ENCODE measurements around the gene CEP57L1. TPM values are rescaled to one million over a fixed set of nuclear protein-coding genes. Genes with fewer than 3 reads are reported as not detected.

The CEP57L1 gene
- 18.2 and 18.9 TPM in 2 replicates for polyA plus RNA-seq (2013)

DNA sequence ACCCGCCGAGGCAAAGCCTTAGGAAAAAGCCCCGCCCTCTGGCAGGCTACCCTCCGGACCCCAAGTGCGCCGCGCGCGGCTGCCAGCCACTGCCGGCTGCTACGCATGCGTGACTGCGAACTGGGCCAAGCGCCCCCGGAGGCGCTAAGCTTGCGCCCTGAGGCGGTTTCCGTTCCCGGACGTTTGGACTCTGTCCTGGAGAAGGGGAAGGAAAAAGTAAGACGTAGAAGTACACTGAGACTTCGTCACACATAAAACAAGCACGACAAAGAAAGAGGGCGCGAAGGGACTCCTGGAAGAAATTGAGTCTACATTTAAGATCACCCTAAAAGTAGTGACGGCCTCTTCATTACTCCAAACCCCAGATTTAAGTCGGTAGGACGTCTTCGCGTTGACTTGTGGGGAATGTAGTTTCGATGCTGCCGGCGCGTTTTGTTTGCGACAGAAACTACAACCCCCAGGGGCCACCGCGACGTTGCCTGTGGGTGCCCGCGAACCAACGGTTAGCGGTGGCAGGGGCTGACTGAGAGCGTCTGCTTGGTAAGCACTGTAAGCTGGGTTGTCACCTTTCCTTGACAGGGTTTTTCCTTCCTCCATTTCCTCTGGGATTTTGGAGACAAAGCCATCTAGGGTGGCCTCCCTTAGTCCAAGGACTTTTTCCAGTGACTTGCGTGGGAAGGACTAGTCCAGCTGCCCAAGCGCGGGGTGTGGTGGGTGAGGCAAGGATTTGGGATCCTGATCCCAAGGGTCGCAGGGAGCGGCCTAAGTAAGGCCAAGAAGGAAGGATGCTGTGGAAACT is at the start of gene CEP57L1:
CEP57L1 (plus strand) TSS at position 472 of the 799 bp plus-strand sequence. CDS start 49,715 bp downstream, outside the sequence.
- peak within 1 kb of the TSS; percentile 68 for H3K18ac ChIP-seq (ENCODE audit: low read length)
- peaks cover 4% of the 10 kb centered on the region for H3K79me2 ChIP-seq (ENCODE audit: control insufficient read depth, insufficient read depth, low read length, poor library complexity)
- peak within 1 kb of the TSS; percentile 97 for H3K27ac ChIP-seq (ENCODE audit: low read depth, low read length)
- no peaks in the 10 kb centered on the region for H3K9me3 ChIP-seq (ENCODE audit: insufficient read depth, low read depth, low read length)
- H2BK5ac ChIP-seq (ENCODE audit: low read depth, low read length, poor library complexity): peak within 1 kb of the TSS; percentile 79
- H2BK12ac ChIP-seq (ENCODE audit: low read length): no peak within 1 kb of the TSS
- H2AFZ ChIP-seq (ENCODE audit: insufficient read depth, low read length, poor library complexity): peak within 1 kb of the TSS; percentile 97
- H4K8ac ChIP-seq (ENCODE audit: low read depth, low read length): peak within 1 kb of the TSS; percentile 86
- peak; percentile 99 to 100 for DNase-seq
- peak within 1 kb of the TSS; percentile 88 for H4K91ac ChIP-seq (ENCODE audit: low read depth, low read length)
- no peaks in the 10 kb centered on the region for H3K27me3 ChIP-seq (ENCODE audit: insufficient read depth, low read length)
- peak within 1 kb of the TSS; percentile 80 for H3K14ac ChIP-seq (ENCODE audit: low read length)
- peak within 1 kb of the TSS; percentile 45 for H4K12ac ChIP-seq (ENCODE audit: low read depth, low read length)
- H3K36me3 ChIP-seq (ENCODE audit: control insufficient read depth in 1 of 2, insufficient read depth in 2 of 2, low read length in 2 of 2): no peaks in the 10 kb centered on the region
- H2BK120ac ChIP-seq (ENCODE audit: insufficient read depth, low read length, poor library complexity): peak within 1 kb of the TSS; percentile 78
- H3K23ac ChIP-seq (ENCODE audit: low read length): no peak within 1 kb of the TSS
- peaks cover 0 to 2% of the 10 kb centered on the region in 2 experiments for H3K4me1 ChIP-seq (ENCODE audit: control insufficient read depth in 1 of 2, insufficient read depth in 2 of 2, low read length in 2 of 2)
- peak within 1 kb of the TSS; percentile 88 for H3K9ac ChIP-seq (ENCODE audit: low read length)
- H3K79me1 ChIP-seq (ENCODE audit: low read length): peaks cover 8% of the 10 kb centered on the region
- no CpG with 5 or more reads among the region's 49 CpGs for WGBS (ENCODE audit: extremely low coverage, insufficient coverage, insufficient read length)
- peak within 1 kb of the TSS; percentile 30 for H3K4ac ChIP-seq (ENCODE audit: low read depth, low read length)
- H3K4me2 ChIP-seq (ENCODE audit: low read length): peak within 1 kb of the TSS; percentile 82
- H3K4me3 ChIP-seq (ENCODE audit: low read depth, low read length): peak within 1 kb of the TSS; percentile 83
- H2AK5ac ChIP-seq (ENCODE audit: low read length): no peak within 1 kb of the TSS

DNA sequence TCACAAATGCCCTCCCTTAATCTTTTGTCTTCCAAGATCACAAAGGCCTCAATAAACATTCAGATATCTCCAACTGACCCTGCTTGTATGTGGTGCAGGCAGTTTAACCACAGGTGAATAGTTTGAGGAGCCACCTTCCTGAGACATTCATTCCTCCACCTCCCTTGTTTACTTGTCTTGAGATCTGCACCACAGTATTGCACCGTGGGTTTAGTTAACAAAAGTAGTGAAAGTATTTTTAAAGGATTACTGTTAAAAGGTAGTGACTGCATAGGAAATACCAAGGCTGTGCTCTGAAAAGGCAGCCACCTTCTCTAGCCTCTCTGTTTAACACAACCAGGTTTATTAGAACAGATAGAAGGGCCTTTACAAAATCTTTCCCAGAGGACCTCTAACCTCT is 47.1 kb upstream of the CEP57L1 start:
- Histone ChIP-seq H4K12ac (ENCODE audit: low read depth, low read length) (no peak overlapping the region), H3K18ac (ENCODE audit: low read length) (no peak overlapping the region), H4K8ac (ENCODE audit: low read depth, low read length) (no peak overlapping the region), H3K9me3 (ENCODE audit: insufficient read depth, low read depth, low read length) (no peaks in the 10 kb centered on the region), H3K4me1 (ENCODE audit: control insufficient read depth in 1 of 2, insufficient read depth in 2 of 2, low read length in 2 of 2) (no peaks in the 10 kb centered on the region), H3K27me3 (ENCODE audit: insufficient read depth, low read length) (no peaks in the 10 kb centered on the region), H3K14ac (ENCODE audit: low read length) (no peak overlapping the region), H3K4me2 (ENCODE audit: low read length) (no peak overlapping the region), H4K91ac (ENCODE audit: low read depth, low read length) (no peak overlapping the region), H3K27ac (ENCODE audit: low read depth, low read length) (no peak overlapping the region), H2AK5ac (ENCODE audit: low read length) (no peak overlapping the region), H3K79me1 (ENCODE audit: low read length) (no peaks in the 10 kb centered on the region), H2BK120ac (ENCODE audit: insufficient read depth, low read length, poor library complexity) (no peak overlapping the region), H2AFZ (ENCODE audit: insufficient read depth, low read length, poor library complexity) (no peak overlapping the region), H3K79me2 (ENCODE audit: control insufficient read depth, insufficient read depth, low read length, poor library complexity) (no peaks in the 10 kb centered on the region), H3K23ac (ENCODE audit: low read length) (no peak overlapping the region), H3K4me3 (ENCODE audit: low read depth, low read length) (no peak overlapping the region), H3K9ac (ENCODE audit: low read length) (no peak overlapping the region), H2BK5ac (ENCODE audit: low read depth, low read length, poor library complexity) (no peak overlapping the region), H3K36me3 (ENCODE audit: control insufficient read depth in 1 of 2, insufficient read depth in 2 of 2, low read length in 2 of 2) (no peaks in the 10 kb centered on the region), H3K4ac (ENCODE audit: low read depth, low read length) (no peak overlapping the region), H2BK12ac (ENCODE audit: low read length) (no peak overlapping the region)
- no CpG with 5 or more reads among the region's 1 CpG for WGBS (ENCODE audit: extremely low coverage, insufficient coverage, insufficient read length)
- DNase-seq: no peak

DNA sequence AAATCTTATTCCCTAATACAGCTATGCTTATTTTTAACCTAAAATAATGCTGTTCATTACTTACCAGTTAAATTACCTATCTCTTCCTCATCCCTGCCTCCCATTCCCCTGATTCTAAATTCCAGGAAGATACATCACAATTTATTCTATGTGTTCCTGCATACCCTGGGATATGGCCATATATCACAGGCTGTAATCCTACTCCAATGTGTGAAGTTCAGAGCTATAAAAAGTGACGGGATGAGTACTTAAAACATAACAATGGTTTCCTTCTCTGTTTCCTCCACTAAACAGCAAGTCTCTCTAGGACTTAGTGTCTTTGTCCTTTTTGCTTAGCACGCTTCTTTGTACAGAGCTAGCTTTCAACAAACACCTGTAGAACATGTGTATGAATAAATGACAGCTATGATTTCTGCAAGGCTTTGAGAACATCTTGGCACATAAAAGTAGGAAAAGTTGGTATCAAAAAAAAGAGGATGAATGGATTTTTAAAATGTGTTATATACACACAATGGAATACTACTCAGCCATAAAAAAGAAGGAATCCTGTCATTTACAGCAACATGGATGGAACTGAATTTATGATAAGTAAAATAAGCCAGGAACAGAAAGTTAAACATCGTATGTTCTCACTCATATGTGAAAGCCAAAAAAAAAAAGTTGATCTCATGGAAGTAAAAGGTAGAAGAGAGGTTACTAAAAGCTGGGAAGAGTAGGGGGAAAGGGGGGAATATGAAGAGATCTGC is 46.5 kb upstream of the CEP57L1 start:
- Histone ChIP-seq H3K79me1 (ENCODE audit: low read length) (no peaks in the 10 kb centered on the region), H3K4me3 (ENCODE audit: low read depth, low read length) (no peak overlapping the region), H3K4me1 (ENCODE audit: control insufficient read depth in 1 of 2, insufficient read depth in 2 of 2, low read length in 2 of 2) (no peaks in the 10 kb centered on the region), H4K8ac (ENCODE audit: low read depth, low read length) (no peak overlapping the region), H3K9me3 (ENCODE audit: insufficient read depth, low read depth, low read length) (no peaks in the 10 kb centered on the region), H3K9ac (ENCODE audit: low read length) (no peak overlapping the region), H4K91ac (ENCODE audit: low read depth, low read length) (no peak overlapping the region), H3K23ac (ENCODE audit: low read length) (no peak overlapping the region), H2BK5ac (ENCODE audit: low read depth, low read length, poor library complexity) (no peak overlapping the region), H3K79me2 (ENCODE audit: control insufficient read depth, insufficient read depth, low read length, poor library complexity) (no peaks in the 10 kb centered on the region), H3K36me3 (ENCODE audit: control insufficient read depth in 1 of 2, insufficient read depth in 2 of 2, low read length in 2 of 2) (no peaks in the 10 kb centered on the region), H3K14ac (ENCODE audit: low read length) (no peak overlapping the region), H2AFZ (ENCODE audit: insufficient read depth, low read length, poor library complexity) (no peak overlapping the region), H3K4ac (ENCODE audit: low read depth, low read length) (no peak overlapping the region), H3K27me3 (ENCODE audit: insufficient read depth, low read length) (no peaks in the 10 kb centered on the region), H3K27ac (ENCODE audit: low read depth, low read length) (no peak overlapping the region), H2AK5ac (ENCODE audit: low read length) (no peak overlapping the region), H3K18ac (ENCODE audit: low read length) (no peak overlapping the region), H3K4me2 (ENCODE audit: low read length) (no peak overlapping the region), H2BK12ac (ENCODE audit: low read length) (no peak overlapping the region), H4K12ac (ENCODE audit: low read depth, low read length) (no peak overlapping the region), H2BK120ac (ENCODE audit: insufficient read depth, low read length, poor library complexity) (no peak overlapping the region)
- WGBS (ENCODE audit: extremely low coverage, insufficient coverage, insufficient read length): no CpG with 5 or more reads among the region's 3 CpGs
- DNase-seq: no peak

DNA sequence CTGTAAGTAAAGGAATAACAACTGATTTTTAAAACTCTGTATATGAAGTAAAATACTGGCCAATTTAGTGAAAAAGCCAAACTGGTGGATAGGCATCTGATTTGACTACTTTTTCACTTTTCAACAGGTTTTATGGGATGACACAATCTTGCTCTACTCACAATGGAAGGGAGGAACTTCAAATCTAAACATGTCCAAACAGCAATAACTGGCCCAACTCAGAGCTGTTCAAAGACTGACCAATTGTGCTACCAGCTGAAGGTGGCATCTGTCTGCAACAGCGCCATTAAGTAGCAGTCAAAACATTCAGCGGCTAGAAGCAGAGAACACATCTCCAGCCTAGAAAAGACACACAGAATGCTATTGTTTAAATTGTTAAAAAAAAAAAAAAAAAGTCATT is 45.3 kb upstream of the CEP57L1 start:
- H3K4me2 ChIP-seq (ENCODE audit: low read length): no peak overlapping the region
- no peak overlapping the region for H3K14ac ChIP-seq (ENCODE audit: low read length)
- no peak overlapping the region for H3K23ac ChIP-seq (ENCODE audit: low read length)
- no peaks in the 10 kb centered on the region for H3K79me2 ChIP-seq (ENCODE audit: control insufficient read depth, insufficient read depth, low read length, poor library complexity)
- WGBS (ENCODE audit: extremely low coverage, insufficient coverage, insufficient read length): no CpG with 5 or more reads among the region's 2 CpGs
- no peaks in the 10 kb centered on the region for H3K9me3 ChIP-seq (ENCODE audit: insufficient read depth, low read depth, low read length)
- H3K36me3 ChIP-seq (ENCODE audit: control insufficient read depth in 1 of 2, insufficient read depth in 2 of 2, low read length in 2 of 2): no peaks in the 10 kb centered on the region
- H3K79me1 ChIP-seq (ENCODE audit: low read length): no peaks in the 10 kb centered on the region
- H2AFZ ChIP-seq (ENCODE audit: insufficient read depth, low read length, poor library complexity): no peak overlapping the region
- H2AK5ac ChIP-seq (ENCODE audit: low read length): no peak overlapping the region
- no peak overlapping the region for H3K4me3 ChIP-seq (ENCODE audit: low read depth, low read length)
- H4K12ac ChIP-seq (ENCODE audit: low read depth, low read length): no peak overlapping the region
- H3K9ac ChIP-seq (ENCODE audit: low read length): no peak overlapping the region
- H4K91ac ChIP-seq (ENCODE audit: low read depth, low read length): no peak overlapping the region
- H3K18ac ChIP-seq (ENCODE audit: low read length): no peak overlapping the region
- no peaks in the 10 kb centered on the region for H3K4me1 ChIP-seq (ENCODE audit: control insufficient read depth in 1 of 2, insufficient read depth in 2 of 2, low read length in 2 of 2)
- no peak overlapping the region for H2BK12ac ChIP-seq (ENCODE audit: low read length)
- H2BK5ac ChIP-seq (ENCODE audit: low read depth, low read length, poor library complexity): no peak overlapping the region
- no peak overlapping the region for H4K8ac ChIP-seq (ENCODE audit: low read depth, low read length)
- H3K4ac ChIP-seq (ENCODE audit: low read depth, low read length): no peak overlapping the region
- no peak for DNase-seq
- H3K27me3 ChIP-seq (ENCODE audit: insufficient read depth, low read length): no peaks in the 10 kb centered on the region
- no peak overlapping the region for H2BK120ac ChIP-seq (ENCODE audit: insufficient read depth, low read length, poor library complexity)
- H3K27ac ChIP-seq (ENCODE audit: low read depth, low read length): no peak overlapping the region

All from trophoblast cell (in vitro differentiated cells and primary cell).